ENCODE results near the gene GFAP. TPM values are rescaled to one million over a fixed set of nuclear protein-coding genes. Genes with fewer than 3 reads are reported as not detected.

The GFAP gene
- total RNA-seq, 4 donors from 2014 or later, result 0.25 TPM; not detected in 3

DNA sequence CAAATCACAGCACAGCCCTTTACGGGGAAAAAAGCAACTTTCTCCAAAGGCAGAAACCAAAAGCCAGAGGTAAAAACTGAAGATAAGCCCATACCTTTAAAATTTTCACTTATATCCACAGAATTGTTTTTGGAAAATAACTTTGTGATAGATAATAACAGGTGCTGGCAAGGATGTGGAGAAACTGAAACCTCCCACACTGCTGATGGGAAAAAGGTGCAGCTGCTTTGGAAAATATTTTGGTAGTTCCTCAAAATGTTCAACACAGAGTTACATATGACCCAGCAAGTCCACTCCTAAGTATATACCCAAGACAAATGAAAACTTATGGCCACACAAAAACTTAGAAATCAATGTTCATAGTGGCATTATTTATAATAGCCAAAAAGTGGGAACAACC is 28.3 kb downstream of the GFAP start:
- 82 to 97% methylated on average over 1 of the region's 1 CpG for WGBS, 2 donors
- no peak for DNase-seq (ENCODE audit: low spot score in 2 of 2)
- TF ChIP-seq, protein P1, sequence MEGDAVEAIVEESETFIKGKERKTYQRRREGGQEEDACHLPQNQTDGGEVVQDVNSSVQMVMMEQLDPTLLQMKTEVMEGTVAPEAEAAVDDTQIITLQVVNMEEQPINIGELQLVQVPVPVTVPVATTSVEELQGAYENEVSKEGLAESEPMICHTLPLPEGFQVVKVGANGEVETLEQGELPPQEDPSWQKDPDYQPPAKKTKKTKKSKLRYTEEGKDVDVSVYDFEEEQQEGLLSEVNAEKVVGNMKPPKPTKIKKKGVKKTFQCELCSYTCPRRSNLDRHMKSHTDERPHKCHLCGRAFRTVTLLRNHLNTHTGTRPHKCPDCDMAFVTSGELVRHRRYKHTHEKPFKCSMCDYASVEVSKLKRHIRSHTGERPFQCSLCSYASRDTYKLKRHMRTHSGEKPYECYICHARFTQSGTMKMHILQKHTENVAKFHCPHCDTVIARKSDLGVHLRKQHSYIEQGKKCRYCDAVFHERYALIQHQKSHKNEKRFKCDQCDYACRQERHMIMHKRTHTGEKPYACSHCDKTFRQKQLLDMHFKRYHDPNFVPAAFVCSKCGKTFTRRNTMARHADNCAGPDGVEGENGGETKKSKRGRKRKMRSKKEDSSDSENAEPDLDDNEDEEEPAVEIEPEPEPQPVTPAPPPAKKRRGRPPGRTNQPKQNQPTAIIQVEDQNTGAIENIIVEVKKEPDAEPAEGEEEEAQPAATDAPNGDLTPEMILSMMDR (IDR thresholded peaks at IDR 0.05), result no peak
- TF ChIP-seq POLR2A (IDR thresholded peaks at IDR 0.05), result no peak
- intact Hi-C loops (cut with DNase I; ENCODE audit: low total_unique reads), result loop anchor here (10.0 kb wide), 1 partner anchor 1672 kb away; the partner anchor contains the start of gene TMEM106A
- no peak overlapping the region for H3K4me3 ChIP-seq (ENCODE audit: low read depth, poor library complexity, severe bottlenecking)

DNA sequence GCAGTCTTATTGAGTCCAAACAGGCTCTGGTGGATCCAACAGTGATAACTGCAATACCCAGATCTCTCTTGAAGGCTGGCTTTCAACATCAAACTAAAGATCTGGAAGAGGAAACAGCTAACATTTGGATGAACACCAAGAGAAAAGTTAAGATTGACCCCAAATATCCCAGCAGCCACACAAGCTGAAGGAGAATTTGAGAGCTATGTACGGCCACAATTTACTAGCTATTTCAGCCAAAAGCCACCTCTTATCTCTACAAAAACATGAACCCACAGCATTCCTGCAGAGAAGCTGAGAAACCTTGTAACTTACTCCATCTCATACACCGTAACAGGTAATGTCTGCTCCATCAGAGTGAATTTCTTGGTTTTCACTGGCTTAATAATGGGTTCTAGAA is 30.4 kb downstream of the GFAP start:
- intact Hi-C loops (cut with DNase I; ENCODE audit: low total_unique reads), result loop anchor here (10.0 kb wide), 1 partner anchor 1670 kb away; the partner anchor contains the start of gene TMEM106A
- no peak overlapping the region for H3K4me3 ChIP-seq (ENCODE audit: low read depth, poor library complexity, severe bottlenecking)
- no peak for DNase-seq (ENCODE audit: low spot score in 2 of 2)
- TF ChIP-seq, protein P1 (IDR thresholded peaks at IDR 0.05), result no peak
- TF ChIP-seq POLR2A (IDR thresholded peaks at IDR 0.05), result no peak
- WGBS, 2 donors, result 95 to 97% methylated on average over 2 of the region's 2 CpGs

DNA sequence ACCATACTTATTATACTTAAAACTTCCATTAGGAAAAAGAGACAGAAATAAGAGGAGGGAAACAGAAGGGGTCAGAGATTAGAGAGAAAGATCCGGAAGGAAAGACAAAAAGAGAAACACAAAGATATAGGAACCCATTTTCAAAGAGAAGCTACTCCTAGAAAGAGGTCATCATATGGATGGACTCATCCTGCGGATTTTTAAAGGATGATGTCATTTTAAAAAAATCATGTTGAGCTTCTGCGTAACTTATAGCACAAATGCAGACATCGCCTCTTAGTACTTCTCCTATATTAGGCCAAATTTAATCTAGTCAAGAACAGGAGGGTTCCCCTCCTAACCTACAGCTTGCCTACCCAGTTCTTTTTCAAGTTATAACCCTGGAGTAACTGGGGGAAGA is 34.2 kb downstream of the GFAP start:
- TF ChIP-seq, protein P1 (IDR thresholded peaks at IDR 0.05), result no peak
- TF ChIP-seq POLR2A (IDR thresholded peaks at IDR 0.05), result no peak
- H3K4me3 ChIP-seq (ENCODE audit: low read depth, poor library complexity, severe bottlenecking), result no peak overlapping the region
- WGBS, 2 donors, result 87 to 93% methylated on average over 4 of the region's 4 CpGs
- intact Hi-C loops (cut with DNase I; ENCODE audit: low total_unique reads), result loop anchor here (10.0 kb wide), 1 partner anchor 1666 kb away; the partner anchor contains the start of gene TMEM106A
- DNase-seq (ENCODE audit: low spot score in 2 of 2), result no peak

DNA sequence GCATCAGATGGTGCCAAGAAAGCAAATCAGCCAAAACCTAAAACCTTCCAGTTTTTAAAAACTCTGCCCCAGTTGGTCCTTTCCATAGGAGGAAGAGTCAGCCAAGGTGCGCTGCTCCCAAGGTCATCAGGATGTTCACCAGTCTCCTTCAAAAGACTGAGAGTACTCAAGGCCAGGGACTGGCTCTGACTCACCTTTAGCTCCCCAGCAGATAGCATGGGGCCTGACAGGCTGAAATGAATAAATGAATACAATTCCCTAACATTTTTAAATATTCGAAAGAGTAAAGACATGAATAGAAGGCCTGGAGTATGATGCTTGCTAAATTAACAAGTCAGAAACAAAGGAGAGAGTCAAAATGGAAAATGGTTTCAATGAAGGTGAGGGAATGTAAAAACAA is 35.2 kb downstream of the GFAP start:
- 97 to 98% methylated on average over 2 of the region's 2 CpGs for WGBS, 2 donors
- TF ChIP-seq, protein P1 (IDR thresholded peaks at IDR 0.05), result no peak
- TF ChIP-seq POLR2A (IDR thresholded peaks at IDR 0.05), result no peak
- DNase-seq (ENCODE audit: low spot score in 2 of 2), result no peak
- no peak overlapping the region for H3K4me3 ChIP-seq (ENCODE audit: low read depth, poor library complexity, severe bottlenecking)
- intact Hi-C loops (cut with DNase I; ENCODE audit: low total_unique reads), result loop anchor here (10.0 kb wide), 1 partner anchor 1665 kb away; the partner anchor contains the start of gene TMEM106A

DNA sequence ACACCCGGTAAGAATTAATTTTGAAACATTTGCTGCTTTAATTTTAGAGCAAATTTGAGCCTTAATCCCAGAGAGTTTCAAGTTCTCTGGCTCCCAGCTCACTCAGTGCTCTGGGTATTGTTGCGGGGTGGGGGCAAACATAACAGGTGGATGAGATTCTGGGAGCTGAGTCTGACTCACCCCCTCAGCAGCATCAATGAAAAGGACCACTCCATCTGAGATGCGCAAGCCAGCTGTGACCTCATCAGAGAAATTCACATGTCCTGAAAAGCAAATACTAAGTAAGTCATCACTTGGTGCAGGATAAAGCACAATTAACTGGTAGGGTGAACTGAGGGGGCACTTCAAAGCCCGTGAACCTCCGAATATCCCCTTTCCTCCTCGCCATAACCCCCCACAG is 35.9 kb downstream of the GFAP start:
- DNase-seq (ENCODE audit: low spot score in 2 of 2), result no peak
- TF ChIP-seq, protein P1 (IDR thresholded peaks at IDR 0.05), result no peak
- no peak for TF ChIP-seq POLR2A (IDR thresholded peaks at IDR 0.05)
- intact Hi-C loops (cut with DNase I; ENCODE audit: low total_unique reads), result loop anchor here (5.0 kb wide), 1 partner anchor 1098 kb away; no protein-coding TSS in a partner anchor
- WGBS, 2 donors, result 87 to 96% methylated on average over 6 of the region's 6 CpGs
- H3K4me3 ChIP-seq (ENCODE audit: low read depth, poor library complexity, severe bottlenecking), result no peak overlapping the region
